Pancreas (tissue), 10 donors: Measurements from ENCODE around the gene MRPS18B. TPM values are rescaled to one million over a fixed set of nuclear protein-coding genes. Genes with fewer than 3 reads are reported as not detected.
A peak's percentile ranks its signal among the peaks of the same experiment; 100 is the strongest.
"Not testable (repeated sequence)": the region's sequence is repeated elsewhere in the genome, so short reads cannot be mapped to it uniquely, and the experiment has no call there.

Experiments
- ATAC-seq, 4 donors: fragments of 200-7000 bp; cut with Tn5 transposase; one replicate each; pipeline versions ENCODE4 v1.8.0 to v1.9.1; 2020; ENCODE audit warnings: mild to moderate bottlenecking in 4 of 4, moderate library complexity in 4 of 4
- DNase-seq, 6 donors: peaks; one replicate each; pipeline ENCODE4 v3.0.0-alpha.2; 2020
- FAIRE-seq: peaks from 2 replicates; lab custom pipeline; 2012; peaks lifted over from hg19 to GRCh38; lab: Jason Lieb, UNC
- H3K27ac ChIP-seq, 4 donors: fragments of 200-600 bp; sonication (generic); 1 replicate in 3 of 4; 2 replicates in 1 of 4; pipeline versions ENCODE4 v1.5.0 to v1.8.0; 2020
- H3K27me3 ChIP-seq, 4 donors: fragments of 200-600 bp; one replicate each; pipeline ENCODE4 v1.8.0; 2021
- H3K36me3 ChIP-seq, 3 donors: fragments of 200-600 bp; sonication (generic) in 1 of 3; one replicate each; pipeline versions ENCODE4 v1.5.0 to v1.8.0; 2020 to 2021
- H3K4me1 ChIP-seq, 3 donors: fragments of 200-600 bp; one replicate each; pipeline ENCODE4 v1.8.0; 2021
- H3K4me3 ChIP-seq, 4 donors: fragments of 200-600 bp; sonication (generic) in 2 of 4; one replicate each; pipeline versions ENCODE4 v1.5.0 to v1.8.0; 2020 to 2021
- H3K9me3 ChIP-seq, 4 donors: fragments of 200-600 bp; one replicate each; pipeline ENCODE4 v1.8.0; 2021
- CTCF ChIP-seq, 4 donors: fragments of 200-600 bp; sonication (generic) in 3 of 4; IDR thresholded peaks; one replicate each; pipeline versions ENCODE4 v1.5.0 to v1.8.0; 2021; ENCODE audit warnings: antibody characterized with exemption in 4 of 4
- WGBS, 2 donors: extraction: QIAGEN DNeasy Blood & Tissue Kit; methylation state at CpG; one replicate each; pipeline ENCODE4 v1.1.7; 2013; 5-methylcytosine and 5-hydroxymethylcytosine counted together
- intact Hi-C, 3 donors: fragments of 100-400 bp; cut with DNase I; formaldehyde crosslinking; loops; one replicate each; pipeline versions ENCODE4 v1.11.1 to v1.14.2; 2022
- polyA plus RNA-seq, 2 donors: library from polyadenylated mRNA; stranded (reverse); fragments of 200-250 nt; gene quantifications; one replicate each; pipeline ENCODE4 v1.2.3, GENCODE V29; 2013
- total RNA-seq, 6 donors: library from RNA; stranded (reverse); fragmentation: NEBNext Ultra II Directional in 4 of 6; extraction: Animal tissue kit (Norgen Biotek cat#: 25700) in 4 of 6; gene quantifications; one replicate each; pipeline versions ENCODE4 v1.2.1 to v1.2.4, GENCODE V29; 2021 to 2023
- donor health status: healthy with polysubstance abuse.
- donor health status: DM: no; HTN: no; CAD: no; lungs with moderate emphysema.
- donor health status: DM: no; HTN: no; CAD: no.
- donor health status: control.
- donor health status: control.
- donor health status: Bipolar disorder and iron deficiency.
- donor health status: DM: yes; HTN: yes; CAD: no.
- donor health status: DM: no; HTN: no; CAD: no.
- donor health status: DM: no; HTN: no; CAD: no.
- donor health status: DM: yes; HTN: yes; CAD: no.

Gene MRPS18B
- total and polyA plus RNA-seq, 8 donors = 22.9 to 41.1 (median 29.1) TPM

GRCh38 chr6:30597315-30598144 lies 20.1 kb upstream of the MRPS18B start:
- TF ChIP-seq CTCF (IDR thresholded peaks at IDR 0.05) = peak; percentile 44 to 82 (median 68)
- intact Hi-C loops, FAIRE-seq: not testable (repeated sequence)

GRCh38 chr6:30598912-30599624 lies 18.6 kb upstream of the MRPS18B start:
- FAIRE-seq (no peak), ATAC-seq (peak in 2 of 4 donors; percentile 10 to 15), DNase-seq (no peak)
- 65 to 68% methylated on average over 12 of the region's 12 CpGs for WGBS, 2 donors
- intact Hi-C loops = no loop called here
- H3K27me3 ChIP-seq = no peaks in the 10 kb centered on the region
- no peak overlapping the region for H3K4me3 ChIP-seq
- H3K36me3 ChIP-seq = peaks cover 19 to 38% (median 32%) of the 10 kb centered on the region in 3 donors
- H3K4me1 ChIP-seq = no peaks in the 10 kb centered on the region
- no peaks in the 10 kb centered on the region for H3K9me3 ChIP-seq
- no peak for TF ChIP-seq CTCF (IDR thresholded peaks at IDR 0.05)
- no peak overlapping the region for H3K27ac ChIP-seq

More at GRCh38 chr6:30597315-30598144, 20.1 kb upstream of the MRPS18B start:
- not testable (repeated sequence) for H3K4me3 ChIP-seq, H3K27me3 ChIP-seq, H3K4me1 ChIP-seq, H3K27ac ChIP-seq, H3K9me3 ChIP-seq
- H3K36me3 ChIP-seq = peaks cover 3 to 23% (median 21%) of the 10 kb centered on the region in 3 donors
- peak; percentile 71 to 90 (median 84) for ATAC-seq
- 67 to 74% methylated on average over 14 to 15 of the region's 15 CpGs for WGBS, 2 donors
- peak in 5 of 6 donors; percentile 64 to 85 (median 80) for DNase-seq

- no peaks in the 10 kb centered on the region for H3K4me1 ChIP-seq
- no peak for DNase-seq
- H3K27ac ChIP-seq = no peak overlapping the region
- peaks cover 26 to 45% (median 39%) of the 10 kb centered on the region in 3 donors for H3K36me3 ChIP-seq
- ATAC-seq = peak in 1 of 4 donors; percentile 4
- no peak for FAIRE-seq
- intact Hi-C loops = no loop called here
- H3K4me3 ChIP-seq = no peak overlapping the region
- no peaks in the 10 kb centered on the region for H3K27me3 ChIP-seq
- whole genome bisulfite sequencing, 2 donors = 67 to 78% methylated on average over 13 of the region's 13 CpGs
- no peaks in the 10 kb centered on the region for H3K9me3 ChIP-seq
- no peak for TF ChIP-seq CTCF (IDR thresholded peaks at IDR 0.05)
These were observed 17.9 kb upstream of the MRPS18B start for GRCh38 chr6:30599625-30600324.

GRCh38 chr6:30600451-30600961 lies 17.1 kb upstream of the MRPS18B start:
- Histone ChIP-seq H3K4me1 (no peaks in the 10 kb centered on the region), H3K9me3 (no peaks in the 10 kb centered on the region), H3K27me3 (no peaks in the 10 kb centered on the region), H3K4me3 (no peak overlapping the region), H3K27ac (no peak overlapping the region), H3K36me3 (peaks cover 33 to 51% (median 46%) of the 10 kb centered on the region in 3 donors)
- intact Hi-C loops = no loop called here
- TF ChIP-seq CTCF (IDR thresholded peaks at IDR 0.05) = no peak
- DNase-seq = peak in 3 of 6 donors; percentile 69 to 81 (median 69)
- WGBS, 2 donors = 77 to 78% methylated on average over 10 of the region's 10 CpGs
- ATAC-seq = no peak
- no peak for FAIRE-seq
